B cell (primary cell): ENCODE data around the gene TBC1D14. TPM values are rescaled to one million over a fixed set of nuclear protein-coding genes. Genes with fewer than 3 reads are reported as not detected.

Source experiments
- ATAC-seq: fragments of 200-7000 bp; cut with Tn5 transposase; one replicate; pipeline ENCODE4 v1.10.0; 2021; ENCODE audit warnings: low read depth, mild to moderate bottlenecking, moderate number of reproducible peaks, moderate library complexity
- CTCF ChIA-PET: fragments of 350-600 bp; sonication (Branson Sonifier 250); formaldehyde crosslinking; loops from one replicate; lab custom pipeline; 2021; ENCODE audit warnings: antibody characterized with exemption, inconsistent platforms; lab: Charles Lee
- POLR2A ChIA-PET: fragments of 350-600 bp; sonication (Branson Sonifier 250); formaldehyde crosslinking; loops from one replicate; lab custom pipeline; 2021; ENCODE audit warnings: antibody characterized with exemption; lab: Charles Lee
- DNase-seq: peaks from one replicate; pipeline ENCODE4 v3.0.0; 2013
- H2AFZ ChIP-seq: 2 replicates; pipeline ENCODE4 v1.6.1; 2012; ENCODE audit warnings: mild to moderate bottlenecking, low read depth, low read length; ENCODE audit not compliant: insufficient read depth, poor library complexity, severe bottlenecking
- H3K27ac ChIP-seq, 2 donors: 1 replicate in 1 of 2; 2 replicates in 1 of 2; pipeline ENCODE4 v1.5.1; 2012 to 2013; ENCODE audit warnings: low read length in 2 of 2, mild to moderate bottlenecking in 2 of 2, moderate library complexity in 1 of 2
- H3K27me3 ChIP-seq, 4 experiments: fragments of 200-600 bp in 1 of 4; sonication (generic) in 1 of 4; replicated peaks in 1 of 4; 1 replicate in 2 of 4; 2 replicates in 2 of 4; pipeline versions ENCODE4 v1.6.1 to v1.7.0; 2013 to 2016; ENCODE audit warnings: low read length in 3 of 4, mild to moderate bottlenecking in 2 of 4, mixed read lengths in 1 of 4, moderate library complexity in 1 of 4; ENCODE audit not compliant: insufficient read depth in 4 of 4, control insufficient read depth in 3 of 4; ENCODE audit errors: control extremely low read depth in 1 of 4
- H3K36me3 ChIP-seq, 2 experiments: replicated peaks in 1 of 2; 1 replicate in 1 of 2; 2 replicates in 1 of 2; pipeline versions ENCODE4 v1.6.1 to v1.7.1; 2013; ENCODE audit warnings: low read length in 1 of 2; ENCODE audit not compliant: insufficient read depth in 2 of 2, control insufficient read depth in 1 of 2; ENCODE audit errors: control extremely low read depth in 1 of 2, extremely low read depth in 1 of 2
- H3K4me1 ChIP-seq, 2 donors: fragments of 200-600 bp in 1 of 2; sonication (generic) in 1 of 2; 1 replicate in 1 of 2; 2 replicates in 1 of 2; pipeline versions ENCODE4 v1.5.1 to v1.6.1; 2013 to 2017; ENCODE audit warnings: low read length in 2 of 2; ENCODE audit not compliant: control insufficient read depth in 2 of 2, insufficient read depth in 2 of 2
- H3K4me2 ChIP-seq: replicated peaks from 2 replicates; pipeline ENCODE3; 2012; ENCODE audit warnings: mild to moderate bottlenecking, low read depth, low read length; ENCODE audit not compliant: poor library complexity, severe bottlenecking
- H3K4me3 ChIP-seq, 5 experiments: fragments of 200-600 bp in 1 of 5; sonication (generic) in 1 of 5; 1 replicate in 3 of 5; 2 replicates in 2 of 5; pipeline versions ENCODE4 v1.5.1 to v1.7.0; 2011 to 2016; ENCODE audit warnings: low read length in 4 of 5, mild to moderate bottlenecking in 4 of 5, low read depth in 2 of 5, control low read depth in 1 of 5, moderate library complexity in 1 of 5; ENCODE audit not compliant: insufficient read depth in 1 of 5; ENCODE audit errors: control extremely low read depth in 1 of 5, extremely low read depth in 1 of 5
- H3K79me2 ChIP-seq: fragments of 200-600 bp; sonication (generic); one replicate; pipeline ENCODE4 v1.6.0; 2016; ENCODE audit warnings: low read length; ENCODE audit not compliant: control insufficient read depth, insufficient read depth
- H3K9ac ChIP-seq: fragments of 200-600 bp; sonication (generic); 2 replicates; pipeline ENCODE4 v1.6.1; 2017; ENCODE audit warnings: mild to moderate bottlenecking, low read length, moderate library complexity
- H3K9me3 ChIP-seq, 3 donors: one replicate each; pipeline versions ENCODE4 v1.6.1 to v1.7.1; 2013; ENCODE audit warnings: low read length in 2 of 3; ENCODE audit not compliant: control insufficient read depth in 2 of 3, insufficient read depth in 1 of 3; ENCODE audit errors: control extremely low read depth in 1 of 3
- H4K20me1 ChIP-seq: 2 replicates; pipeline ENCODE4 v1.6.0; 2012; ENCODE audit warnings: mild to moderate bottlenecking, low read length; ENCODE audit not compliant: insufficient read depth, control insufficient read depth, poor library complexity, severe bottlenecking
- H3K27ac Mint-ChIP-seq: one replicate; pipeline ENCODE4 v1.8.0; 2021; ENCODE audit warnings: mixed read lengths
- H3K27me3 Mint-ChIP-seq: one replicate; pipeline ENCODE4 v1.8.0; 2021; ENCODE audit warnings: mixed read lengths
- H3K4me1 Mint-ChIP-seq: one replicate; pipeline ENCODE4 v1.8.0; 2021; ENCODE audit warnings: mixed read lengths
- H3K4me3 Mint-ChIP-seq: one replicate; pipeline ENCODE4 v1.8.0; 2021; ENCODE audit warnings: mixed read lengths
- H3K9me3 Mint-ChIP-seq: one replicate; pipeline ENCODE4 v1.8.0; 2022; ENCODE audit warnings: mixed read lengths; ENCODE audit not compliant: insufficient read depth
- CTCF ChIP-seq: fragments of 200-600 bp; IDR thresholded peaks from one replicate; pipeline ENCODE4 v1.8.0; 2022; ENCODE audit warnings: antibody characterized with exemption, mild to moderate bottlenecking
- EZH2 ChIP-seq: IDR thresholded peaks from 2 replicates; pipeline ENCODE4 v1.6.1; 2012; ENCODE audit warnings: borderline replicate concordance, low read depth, mild to moderate bottlenecking, moderate library complexity, low read length; ENCODE audit not compliant: insufficient read depth, poor library complexity, severe bottlenecking
- WGBS: methylation state at CpG from one replicate; pipeline ENCODE4 v1.1.5; 2013; ENCODE audit warnings: missing lambda C conversion rate; ENCODE audit not compliant: insufficient coverage; 5-methylcytosine and 5-hydroxymethylcytosine counted together
- intact Hi-C: fragments of 100-400 bp; cut with micrococcal nuclease; formaldehyde crosslinking; loops from one replicate; pipeline ENCODE4 v1.10.0; 2022
- polyA plus RNA-seq: library from polyadenylated mRNA; depleted of rRNA; stranded (reverse); fragments of >200 nt; gene quantifications from 2 replicates; pipeline ENCODE4 v1.2.3, GENCODE V29; 2012
- total RNA-seq, 2 donors: library from RNA; stranded (reverse); fragments of 120-200 nt in 1 of 2; gene quantifications; 1 replicate in 1 of 2; 2 replicates in 1 of 2; pipeline versions ENCODE4 v1.2.3 to v1.2.4, GENCODE V29; 2013 to 2022

TBC1D14 gene
- total and polyA plus RNA-seq, 2 donors (not counting 1 experiment from before 2014, with no cell fraction given): 21.9 to 42.0 TPM

- Histone ChIP-seq H3K9me3 (no peaks in the 10 kb centered on the region), H3K4me1 (peaks cover 21 to 28% of the 10 kb centered on the region in 2 donors), H2AFZ (no peak overlapping the region), H3K9ac (no peak overlapping the region), H3K27ac (no peak overlapping the region), H3K4me2 (no peak overlapping the region), H4K20me1 (peaks cover 23% of the 10 kb centered on the region), H3K4me3 (no peak overlapping the region), H3K36me3 (no peaks in the 10 kb centered on the region), H3K79me2 (peaks cover 23% of the 10 kb centered on the region), H3K27me3 (no peaks in the 10 kb centered on the region)
- ChIA-PET POLR2A (interaction anchor here (0.7 to 4.6 kb wide), 2 partner anchors 23 to 27 kb away, joined by 3 to 36 read pairs; partner anchors contain the start of gene GRPEL1), CTCF (interaction anchor here (0.6 to 9.5 kb wide), 2 partner anchors 26 to 66 kb away, joined by 3 to 164 read pairs; partner anchors contain the start of gene GRPEL1)
- H3K27me3 Mint-ChIP-seq: no peaks in the 10 kb centered on the region
- TF ChIP-seq EZH2 (no peak), CTCF (no peak)
- H3K4me1 Mint-ChIP-seq: peaks cover 32% of the 10 kb centered on the region
- H3K27ac Mint-ChIP-seq: no peak overlapping the region
- H3K4me3 Mint-ChIP-seq: peak overlapping the region; percentile 59
- WGBS: 56% methylated on average over 1 of the region's 4 CpGs
- DNase-seq: no peak
- intact Hi-C loops: no loop called here
- no peak for ATAC-seq
- no peaks in the 10 kb centered on the region for H3K9me3 Mint-ChIP-seq
Observed at GRCh38 chr4:7040765-7041164, 131.1 kb downstream of the TBC1D14 start.

GRCh38 chr4:7041246-7041645 lies 131.6 kb downstream of the TBC1D14 start:
- ChIA-PET POLR2A (interaction anchor here (4.6 kb wide), 1 partner anchor 26 kb away, joined by 36 read pairs; the partner anchor contains the start of gene GRPEL1), CTCF (interaction anchor here (0.6 to 9.5 kb wide), 2 partner anchors 25 to 67 kb away, joined by 3 to 164 read pairs; partner anchors contain the start of gene GRPEL1)
- peaks cover 37% of the 10 kb centered on the region for H3K4me1 Mint-ChIP-seq
- no peak for ATAC-seq
- H3K4me2 ChIP-seq: peak overlapping the region; percentile 100
- no peak overlapping the region for H3K27ac Mint-ChIP-seq
- H3K27me3 ChIP-seq: no peaks in the 10 kb centered on the region
- H3K36me3 ChIP-seq: no peaks in the 10 kb centered on the region
- H4K20me1 ChIP-seq: peaks cover 28% of the 10 kb centered on the region
- WGBS: 89% methylated on average over 19 of the region's 19 CpGs
- no peak overlapping the region for H3K27ac ChIP-seq
- no peak overlapping the region for H3K4me3 Mint-ChIP-seq
- no peaks in the 10 kb centered on the region for H3K27me3 Mint-ChIP-seq
- intact Hi-C loops: no loop called here
- peak overlapping the region; percentile 94 for H2AFZ ChIP-seq
- no peaks in the 10 kb centered on the region for H3K9me3 ChIP-seq
- no peaks in the 10 kb centered on the region for H3K9me3 Mint-ChIP-seq
- H3K9ac ChIP-seq: no peak overlapping the region
- no peak overlapping the region for H3K4me3 ChIP-seq
- H3K79me2 ChIP-seq: peaks cover 28% of the 10 kb centered on the region
- DNase-seq: peak; percentile 21
- TF ChIP-seq EZH2: no peak
- TF ChIP-seq CTCF: no peak
- H3K4me1 ChIP-seq: peaks cover 26 to 33% of the 10 kb centered on the region in 2 donors
